A549 (cell line): ENCODE data around the gene RIMBP2. TPM values are rescaled to one million over a fixed set of nuclear protein-coding genes. Genes with fewer than 3 reads are reported as not detected.

Source experiments
- ATAC-seq, 2 experiments: fragments of 200-7000 bp in 1 of 2; fragments of >200 bp in 1 of 2; cut with Nextera tagmentation in 1 of 2; cut with Tn5 transposase in 1 of 2; 3 replicates each; pipeline versions ENCODE4 v1.8.0 to v1.9.1; 2018 to 2020; ENCODE audit warnings: mild to moderate bottlenecking in 1 of 2, moderate library complexity in 1 of 2
- CTCF ChIA-PET: fragments of 300-600 bp; sonication (Branson Sonifier 250); formaldehyde crosslinking; extraction: SDS; loops from one replicate; lab custom pipeline; 2021; ENCODE audit warnings: antibody characterized with exemption, inconsistent platforms; lab: Yijun Ruan, JAX
- POLR2A ChIA-PET: fragments of 350-600 bp; formaldehyde crosslinking; extraction: SDS; loops from one replicate; lab custom pipeline; 2021; ENCODE audit warnings: antibody characterized with exemption, inconsistent platforms; lab: Yijun Ruan, JAX
- DNase-seq, 2 experiments: peaks; one replicate each; pipeline versions ENCODE4 v3.0.0 to v3.0.0-alpha.2; 2011 to 2016; ENCODE audit warnings: low read depth in 1 of 2, low spot score in 1 of 2
- FAIRE-seq: peaks from 2 replicates; lab custom pipeline; 2011; peaks lifted over from hg19 to GRCh38; lab: Jason Lieb, UNC
- H3K27ac ChIP-seq, 2 experiments: fragments of >200 bp; sonication (Bioruptor Twin); formaldehyde crosslinking; 3 replicates each; pipeline ENCODE4 v1.5.1; 2016 to 2017
- H3K4me1 ChIP-seq: fragments of >200 bp; sonication (Bioruptor Twin); formaldehyde crosslinking; 3 replicates; pipeline ENCODE4 v1.6.1; 2016
- H3K4me2 ChIP-seq: fragments of >200 bp; sonication (Bioruptor Twin); formaldehyde crosslinking; 3 replicates; pipeline ENCODE4 v1.6.1; 2016
- H3K4me3 ChIP-seq: fragments of >200 bp; sonication (Bioruptor Twin); formaldehyde crosslinking; 3 replicates; pipeline ENCODE4 v1.5.1; 2016
- H3K9me3 ChIP-seq: fragments of >200 bp; sonication (Bioruptor Twin); formaldehyde crosslinking; 3 replicates; pipeline ENCODE4 v1.6.1; 2016
- CBX2 ChIP-seq: fragments of 200-600 bp; sonication (generic); IDR thresholded peaks from 2 replicates; pipeline ENCODE4 v1.6.1; 2016; ENCODE audit warnings: low read depth, mild to moderate bottlenecking, borderline replicate concordance
- CHD2 ChIP-seq: fragments of 150-350 bp; IDR thresholded peaks from 2 replicates; pipeline ENCODE4 v1.6.1; 2014; ENCODE audit warnings: low read length; ENCODE audit not compliant: partially characterized antibody
- CHD4 ChIP-seq: fragments of 200-600 bp; sonication (generic); IDR thresholded peaks from 2 replicates; pipeline ENCODE4 v1.6.1; 2016; ENCODE audit warnings: antibody characterized with exemption, mild to moderate bottlenecking, borderline replicate concordance
- CTCF ChIP-seq: fragments of >200 bp; sonication (Bioruptor Twin); formaldehyde crosslinking; IDR thresholded peaks from 3 replicates; pipeline ENCODE4 v1.5.1; 2016
- E2F6 ChIP-seq: IDR thresholded peaks from 2 replicates; pipeline ENCODE4 v1.6.1; 2012; ENCODE audit warnings: low read depth, borderline replicate concordance
- EHF ChIP-seq: fragments of 250-450 bp; sonication (Bioruptor Pico); IDR thresholded peaks from 2 replicates; pipeline ENCODE4 v1.5.0; 2020; ENCODE audit warnings: mild to moderate bottlenecking
- EHMT2 ChIP-seq: fragments of 200-600 bp; sonication (generic); IDR thresholded peaks from 2 replicates; pipeline ENCODE4 v1.6.1; 2016; ENCODE audit warnings: antibody characterized with exemption, low read depth, mild to moderate bottlenecking, moderate library complexity
- ELK1 ChIP-seq: fragments of 150-350 bp; IDR thresholded peaks from 2 replicates; pipeline ENCODE4 v1.6.1; 2014; ENCODE audit warnings: low read depth, mild to moderate bottlenecking, low read length
- ESRRA ChIP-seq: fragments of 150-350 bp; IDR thresholded peaks from 2 replicates; pipeline ENCODE4 v1.6.1; 2014; ENCODE audit warnings: mild to moderate bottlenecking, low read length, borderline replicate concordance
- FOSB ChIP-seq: fragments of 250-450 bp; sonication (Bioruptor Pico); IDR thresholded peaks from 2 replicates; pipeline ENCODE4 v1.5.0; 2020; ENCODE audit warnings: mild to moderate bottlenecking, moderate library complexity
- FOXS1 ChIP-seq: fragments of 250-450 bp; sonication (Bioruptor Pico); IDR thresholded peaks from 2 replicates; pipeline ENCODE4 v1.5.0; 2020; ENCODE audit warnings: mild to moderate bottlenecking, moderate library complexity
- HEYL ChIP-seq: fragments of 250-450 bp; sonication (Bioruptor Pico); IDR thresholded peaks from 2 replicates; pipeline ENCODE4 v1.8.0; 2021; ENCODE audit warnings: mild to moderate bottlenecking, moderate library complexity
- HMGXB4 ChIP-seq: fragments of 250-450 bp; sonication (Bioruptor Pico); IDR thresholded peaks from 2 replicates; pipeline ENCODE4 v1.5.0; 2021; ENCODE audit warnings: mild to moderate bottlenecking, moderate library complexity, borderline replicate concordance
- MAZ ChIP-seq: fragments of 150-350 bp; IDR thresholded peaks from 2 replicates; pipeline ENCODE4 v1.6.1; 2014; ENCODE audit warnings: antibody characterized with exemption, low read depth, low read length, borderline replicate concordance
- NFE2L2 ChIP-seq: fragments of 150-350 bp; conservative IDR thresholded peaks from 2 replicates; pipeline ENCODE4 v1.6.1; 2014; ENCODE audit warnings: low read length
- NR3C1 ChIP-seq: fragments of >200 bp; sonication (Bioruptor Twin); formaldehyde crosslinking; IDR thresholded peaks from 3 replicates; pipeline ENCODE4 v1.6.1; 2017
- PHF8 ChIP-seq: fragments of 200-600 bp; sonication (generic); IDR thresholded peaks from 2 replicates; pipeline ENCODE4 v1.6.1; 2016; ENCODE audit warnings: low read depth, mild to moderate bottlenecking, antibody characterized with exemption, moderate library complexity, borderline replicate concordance
- POLR2AphosphoS2 ChIP-seq: conservative IDR thresholded peaks from 2 replicates; pipeline ENCODE4 v1.6.1; 2012; ENCODE audit warnings: low read length, improper control_type of control experiment, inconsistent platforms
- RARB ChIP-seq: fragments of 250-450 bp; sonication (Bioruptor Pico); IDR thresholded peaks from 2 replicates; pipeline ENCODE4 v1.8.0; 2021; ENCODE audit warnings: mild to moderate bottlenecking, moderate library complexity
- REST ChIP-seq: fragments of 200-600 bp; sonication (generic); IDR thresholded peaks from 2 replicates; pipeline ENCODE4 v1.6.1; 2016; ENCODE audit warnings: antibody characterized with exemption, mild to moderate bottlenecking, moderate library complexity
- ZSCAN20 ChIP-seq: fragments of 250-450 bp; sonication (Bioruptor Pico); IDR thresholded peaks from 2 replicates; pipeline ENCODE4 v1.8.0; 2022; ENCODE audit warnings: mild to moderate bottlenecking, moderate library complexity
- WGBS: methylation state at CpG from one replicate; pipeline ENCODE4 v1.1.6; 2017; ENCODE audit errors: missing lambda C conversion rate; 5-methylcytosine and 5-hydroxymethylcytosine counted together
- polyA plus RNA-seq, 4 experiments: library from polyadenylated mRNA; depleted of rRNA in 3 of 4; stranded (reverse); fragments of >200 nt; fragmentation: RNase III in 1 of 4; extraction: RNeasy Plus Mini Kit Qiagen cat#74134 plus additional on column Dnase treatment in 1 of 4; gene quantifications; 2 replicates in 3 of 4; 3 replicates in 1 of 4; pipeline ENCODE4 v1.2.3, GENCODE V29; 2011 to 2017

RIMBP2 gene
- polyA plus RNA-seq, 2 of the 4 experiments (the other 2 are of a cell fraction), result not detected

- CTCF ChIA-PET, result no interaction called here
- H3K27ac ChIP-seq, result no peak overlapping the region
- ATAC-seq (no peak; a peak in 1 of 6 replicates), FAIRE-seq (no peak), DNase-seq (no peak)
- no peak for TF ChIP-seq NFE2L2
- no peak for TF ChIP-seq RARB (CRISPR knock-in tag)
- no peak for TF ChIP-seq PHF8
- TF ChIP-seq HMGXB4 (CRISPR knock-in tag), result no peak
- no peak for TF ChIP-seq E2F6
- TF ChIP-seq FOXS1, result no peak
- no peak for TF ChIP-seq POLR2AphosphoS2
- no peak for TF ChIP-seq FOSB (CRISPR knock-in tag)
- TF ChIP-seq CTCF, result no peak
- TF ChIP-seq CHD4, result no peak
- TF ChIP-seq CHD2, result no peak
- no peak for TF ChIP-seq ELK1
- no peak for TF ChIP-seq CBX2
- no peak overlapping the region for H3K4me3 ChIP-seq
- no peak overlapping the region for H3K4me2 ChIP-seq
- POLR2A ChIA-PET, result no interaction called here
- no peaks in the 10 kb centered on the region for H3K4me1 ChIP-seq
- no peaks in the 10 kb centered on the region for H3K9me3 ChIP-seq
- WGBS, result 46% methylated on average over 32 of the region's 36 CpGs
Observed at GRCh38 chr12:130424858-130425697, 291.0 kb downstream of the RIMBP2 start.

- CTCF ChIA-PET, result no interaction called here
- Histone ChIP-seq H3K9me3 (no peaks in the 10 kb centered on the region), H3K4me2 (no peak overlapping the region), H3K4me3 (no peak overlapping the region), H3K4me1 (no peaks in the 10 kb centered on the region), H3K27ac (no peak overlapping the region)
- DNase-seq (no peak), FAIRE-seq (no peak), ATAC-seq (no peak; a peak in 1 of 6 replicates)
- TF ChIP-seq EHF (CRISPR knock-in tag), result no peak
- no peak for TF ChIP-seq MAZ
- TF ChIP-seq CBX2, result no peak
- TF ChIP-seq ZSCAN20 (CRISPR knock-in tag), result no peak
- TF ChIP-seq ESRRA, result no peak
- TF ChIP-seq REST, result no peak
- no peak for TF ChIP-seq HEYL (CRISPR knock-in tag)
- no peak for TF ChIP-seq CHD4
- no peak for TF ChIP-seq NR3C1
- no peak for TF ChIP-seq E2F6
- no peak for TF ChIP-seq EHMT2
- 55% methylated on average over 41 of the region's 51 CpGs for WGBS
- POLR2A ChIA-PET, result no interaction called here
Observed at GRCh38 chr12:130423991-130424857, 291.9 kb downstream of the RIMBP2 start.
